Psoas muscle (tissue), 8 donors: Measurements from ENCODE around the gene KRT75. TPM values are rescaled to one million over a fixed set of nuclear protein-coding genes. Genes with fewer than 3 reads are reported as not detected.
"Not testable (repeated sequence)": the region's sequence is repeated elsewhere in the genome, so short reads cannot be mapped to it uniquely, and the experiment has no call there.

ENCODE experiments used
- ATAC-seq, 4 donors: fragments of 200-7000 bp; cut with Tn5 transposase; one replicate each; pipeline ENCODE4 v1.9.1; 2020; ENCODE audit warnings: moderate library complexity in 3 of 4, mild to moderate bottlenecking in 2 of 4
- DNase-seq, 2 donors: peaks; one replicate each; pipeline ENCODE4 v3.0.0-alpha.2; 2020
- H3K27ac ChIP-seq: fragments of 200-600 bp; one replicate; pipeline ENCODE4 v1.8.0; 2022
- H3K27me3 ChIP-seq, 3 donors: fragments of 200-600 bp in 1 of 3; one replicate each; pipeline versions ENCODE4 v1.6.1 to v1.8.0; 2013 to 2022; ENCODE audit warnings: low read length in 2 of 3, mild to moderate bottlenecking in 2 of 3, moderate library complexity in 1 of 3; ENCODE audit not compliant: insufficient read depth in 3 of 3
- H3K36me3 ChIP-seq, 2 donors: fragments of 200-600 bp in 1 of 2; one replicate each; pipeline versions ENCODE4 v1.6.1 to v1.8.0; 2013 to 2022; ENCODE audit warnings: low read depth in 1 of 2, mild to moderate bottlenecking in 1 of 2, moderate library complexity in 1 of 2; ENCODE audit not compliant: insufficient read depth in 1 of 2
- H3K4me1 ChIP-seq: fragments of 200-600 bp; one replicate; pipeline ENCODE4 v1.8.0; 2022
- H3K4me3 ChIP-seq: fragments of 200-600 bp; one replicate; pipeline ENCODE4 v1.8.0; 2022; ENCODE audit warnings: mild to moderate bottlenecking
- H3K9me3 ChIP-seq: fragments of 200-600 bp; one replicate; pipeline ENCODE4 v1.8.0; 2022
- WGBS, 3 donors: extraction: QIAGEN DNeasy Blood & Tissue Kit; methylation state at CpG; one replicate each; pipeline versions ENCODE4 v1.1.6 to v1.1.7; 2013; 5-methylcytosine and 5-hydroxymethylcytosine counted together
- intact Hi-C, 2 donors: fragments of 100-400 bp; cut with DNase I; formaldehyde crosslinking; loops; one replicate each; pipeline versions ENCODE4 v1.11.0 to v1.14.2; 2022
- polyA plus RNA-seq, 3 donors: library from polyadenylated mRNA; stranded (reverse); fragments of 200-250 nt; gene quantifications; one replicate each; pipeline ENCODE4 v1.2.3, GENCODE V29; 2013
- total RNA-seq, 4 donors: library from RNA; stranded (reverse); fragmentation: NEBNext Ultra II Directional in 2 of 4; extraction: Animal tissue kit (Norgen Biotek cat#: 25700) in 2 of 4; gene quantifications; one replicate each; pipeline versions ENCODE4 v1.2.1 to v1.2.4, GENCODE V29; 2021 to 2023
- TF ChIP-seq, protein P1 (sequence below): fragments of 200-600 bp; IDR thresholded peaks from one replicate; pipeline ENCODE4 v1.8.0; 2022; ENCODE audit warnings: antibody characterized with exemption
- donor health status: healthy with polysubstance abuse.
- donor health status: DM: no; HTN: no; CAD: no; lungs with moderate emphysema.
- donor health status: Bipolar disorder and iron deficiency.
- donor health status: healthy.
- donor health status: DM: yes; HTN: yes; CAD: no.
- donor health status: DM: no; HTN: no; CAD: no.
- donor health status: DM: no; HTN: no; CAD: no.
- donor health status: DM: yes; HTN: yes; CAD: no.

KRT75 gene
- total and polyA plus RNA-seq, 7 donors = not detected

DNA sequence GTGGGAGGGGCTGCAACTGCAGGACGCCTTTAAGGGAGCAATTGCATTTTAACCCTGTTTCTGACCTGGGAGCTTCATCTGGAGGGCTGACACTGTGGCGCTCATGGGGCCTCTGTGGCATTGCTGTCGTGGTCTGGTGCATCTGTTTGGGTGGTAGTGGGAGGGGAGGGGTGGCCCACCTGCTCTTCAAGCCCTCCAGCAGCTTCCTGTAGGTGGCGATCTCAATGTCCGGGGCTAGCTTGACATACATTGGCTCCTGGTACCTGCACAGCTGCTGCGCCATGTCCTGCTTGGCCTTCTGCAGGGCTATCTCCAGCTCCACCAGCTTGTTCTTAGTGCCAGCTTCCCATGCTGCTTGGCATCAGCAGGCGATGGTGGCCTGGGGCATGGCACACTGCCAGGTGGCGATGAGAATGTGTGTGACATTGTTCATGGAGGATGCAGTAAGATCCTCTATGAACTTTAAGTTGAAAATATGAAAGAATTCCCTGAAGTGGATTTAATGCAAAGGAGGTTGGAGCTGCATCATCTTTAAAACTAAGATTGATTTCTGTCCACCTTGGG is 20.3 kb downstream of the KRT75 start:
- 39 to 48% (median 45%) methylated on average over 8 of the region's 8 CpGs for WGBS, 3 donors
- intact Hi-C loops = no loop called here

DNA sequence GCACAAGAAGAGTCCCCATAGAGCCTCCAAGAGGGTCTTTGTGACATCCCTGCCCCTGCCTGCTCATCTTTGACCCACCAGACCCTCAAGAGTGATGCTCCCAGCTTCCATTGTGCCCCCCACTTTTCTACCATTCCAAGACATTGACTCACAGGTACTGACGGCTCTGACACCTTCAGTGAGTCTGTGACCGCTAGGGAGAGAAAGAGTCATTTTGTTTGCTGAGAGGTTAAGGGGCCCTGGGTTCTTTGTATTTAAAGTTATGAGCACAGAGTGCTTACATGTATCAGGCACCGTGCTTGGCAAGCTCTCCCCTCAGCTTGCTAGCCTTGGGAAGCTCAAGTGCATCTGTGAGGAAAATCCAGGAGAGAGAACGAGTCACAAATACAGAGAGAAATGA is 21.0 kb downstream of the KRT75 start:
- WGBS, 3 donors = 47 to 63% (median 55%) methylated on average over 4 of the region's 4 CpGs
- intact Hi-C loops = no loop called here
- TF ChIP-seq, protein P1, sequence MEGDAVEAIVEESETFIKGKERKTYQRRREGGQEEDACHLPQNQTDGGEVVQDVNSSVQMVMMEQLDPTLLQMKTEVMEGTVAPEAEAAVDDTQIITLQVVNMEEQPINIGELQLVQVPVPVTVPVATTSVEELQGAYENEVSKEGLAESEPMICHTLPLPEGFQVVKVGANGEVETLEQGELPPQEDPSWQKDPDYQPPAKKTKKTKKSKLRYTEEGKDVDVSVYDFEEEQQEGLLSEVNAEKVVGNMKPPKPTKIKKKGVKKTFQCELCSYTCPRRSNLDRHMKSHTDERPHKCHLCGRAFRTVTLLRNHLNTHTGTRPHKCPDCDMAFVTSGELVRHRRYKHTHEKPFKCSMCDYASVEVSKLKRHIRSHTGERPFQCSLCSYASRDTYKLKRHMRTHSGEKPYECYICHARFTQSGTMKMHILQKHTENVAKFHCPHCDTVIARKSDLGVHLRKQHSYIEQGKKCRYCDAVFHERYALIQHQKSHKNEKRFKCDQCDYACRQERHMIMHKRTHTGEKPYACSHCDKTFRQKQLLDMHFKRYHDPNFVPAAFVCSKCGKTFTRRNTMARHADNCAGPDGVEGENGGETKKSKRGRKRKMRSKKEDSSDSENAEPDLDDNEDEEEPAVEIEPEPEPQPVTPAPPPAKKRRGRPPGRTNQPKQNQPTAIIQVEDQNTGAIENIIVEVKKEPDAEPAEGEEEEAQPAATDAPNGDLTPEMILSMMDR = no peak
- ATAC-seq = no peak
- peaks cover 0 to 5% (median 0%) of the 10 kb centered on the region in 3 donors for H3K27me3 ChIP-seq
- no peak overlapping the region for H3K27ac ChIP-seq
- no peaks in the 10 kb centered on the region for H3K9me3 ChIP-seq
- H3K36me3 ChIP-seq = no peaks in the 10 kb centered on the region
- H3K4me3 ChIP-seq = no peak overlapping the region
- H3K4me1 ChIP-seq = no peaks in the 10 kb centered on the region
- no peak for DNase-seq

More for the DNA sequence above, 20.3 kb downstream of the KRT75 start:
- Histone ChIP-seq H3K9me3 (no peaks in the 10 kb centered on the region), H3K27ac (no peak overlapping the region), H3K36me3 (no peaks in the 10 kb centered on the region), H3K4me1 (no peaks in the 10 kb centered on the region), H3K4me3 (no peak overlapping the region), H3K27me3 (peaks cover 0 to 5% (median 0%) of the 10 kb centered on the region in 3 donors)
- ATAC-seq (no peak), DNase-seq (no peak)
- TF ChIP-seq, protein P1 = no peak

DNA sequence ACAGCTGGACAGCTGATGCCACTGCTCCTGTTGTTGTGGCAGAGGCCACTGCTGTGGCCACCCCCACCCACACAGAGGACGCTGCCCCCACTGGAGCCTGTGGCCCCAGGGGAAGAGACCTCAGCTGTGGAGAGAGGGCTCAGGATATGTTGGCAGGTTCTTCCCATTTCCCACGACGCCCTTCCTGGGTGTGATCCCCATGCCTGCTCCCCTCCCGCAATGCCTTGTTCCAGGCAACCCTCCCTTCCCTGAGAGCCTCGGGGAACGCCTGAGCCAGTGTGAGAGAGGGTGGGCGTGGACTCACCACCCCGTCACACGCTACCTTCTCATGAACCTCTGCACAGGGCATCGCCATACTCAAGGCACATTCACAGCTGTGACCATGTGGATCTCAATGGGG is 22.4 kb downstream of the KRT75 start:
- ATAC-seq (no peak), DNase-seq (no peak)
- Histone ChIP-seq H3K4me1 (no peaks in the 10 kb centered on the region), H3K27me3 (peaks cover 0 to 5% (median 0%) of the 10 kb centered on the region in 3 donors), H3K4me3 (no peak overlapping the region), H3K36me3 (no peaks in the 10 kb centered on the region), H3K9me3 (no peaks in the 10 kb centered on the region), H3K27ac (no peak overlapping the region)
- TF ChIP-seq, protein P1 = no peak
- WGBS, 3 donors = 74 to 84% (median 81%) methylated on average over 10 of the region's 10 CpGs
- intact Hi-C loops = no loop called here

- H3K27me3 ChIP-seq = not testable (repeated sequence)
Measured at GRCh38 chr12:52410589-52411248, 23.5 kb downstream of the KRT75 start.

DNA sequence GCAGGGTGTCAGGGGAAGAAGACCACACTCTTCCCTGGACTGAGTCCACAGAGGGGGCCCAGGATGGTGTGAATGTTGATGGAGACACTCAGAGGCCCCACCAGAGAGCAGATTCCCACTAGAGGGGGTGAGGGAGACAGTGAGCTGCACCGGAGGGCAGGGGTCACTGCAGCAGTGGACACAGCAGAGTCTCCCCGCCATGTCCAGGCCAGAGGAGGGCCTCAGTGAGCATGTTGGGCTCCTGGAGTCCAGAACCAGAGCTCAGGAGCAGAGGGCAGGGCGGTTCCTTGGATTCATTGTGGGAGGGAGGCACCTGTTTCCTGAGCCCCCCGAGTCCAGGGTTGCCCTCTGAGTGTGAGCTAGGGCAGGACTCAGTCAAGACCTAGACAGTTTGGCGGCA is 26.3 kb downstream of the KRT75 start:
- Histone ChIP-seq H3K4me1 (no peaks in the 10 kb centered on the region), H3K27ac (no peak overlapping the region), H3K27me3 (no peaks in the 10 kb centered on the region), H3K4me3 (no peak overlapping the region), H3K36me3 (no peaks in the 10 kb centered on the region), H3K9me3 (no peaks in the 10 kb centered on the region)
- DNase-seq (no peak), ATAC-seq (no peak)
- TF ChIP-seq, protein P1 = no peak
- intact Hi-C loops = no loop called here
- 75 to 82% (median 78%) methylated on average over 5 of the region's 5 CpGs for WGBS, 3 donors

More at GRCh38 chr12:52410589-52411248, 23.5 kb downstream of the KRT75 start:
- H3K4me1 ChIP-seq, H3K9me3 ChIP-seq, DNase-seq, H3K4me3 ChIP-seq, ATAC-seq, H3K27ac ChIP-seq, intact Hi-C loops, H3K36me3 ChIP-seq: not testable (repeated sequence)
- WGBS, 3 donors = 60% methylated on average over 1 of the region's 1 CpG; no CpG with 5 or more reads in 2 of the 3 donors
